ENCODE measurements around the gene OPHN1. TPM values are rescaled to one million over a fixed set of nuclear protein-coding genes. Genes with fewer than 3 reads are reported as not detected.

The OPHN1 gene
- total RNA-seq, 1 experiment from 2014 or later = 4.0 TPM

DNA sequence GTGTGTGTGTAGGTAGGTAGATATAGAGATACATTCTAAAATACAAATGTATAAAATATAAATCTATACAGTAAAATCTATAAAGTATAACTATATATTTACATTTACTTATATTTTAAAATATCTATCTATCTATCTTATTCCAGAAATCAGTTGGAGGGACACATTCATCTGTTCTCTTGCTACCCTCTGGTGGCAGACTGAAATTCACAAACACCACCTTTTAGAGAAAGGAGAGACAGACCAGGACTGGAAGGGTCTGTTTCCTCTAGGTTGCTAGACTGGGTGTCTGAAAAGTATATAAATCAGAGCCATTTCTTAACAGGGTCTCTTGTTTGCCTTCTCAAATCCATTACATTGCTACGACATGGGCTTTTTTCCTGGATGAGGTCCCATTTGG is 343.0 kb downstream of the OPHN1 start:
- Mint-ChIP-seq H3K4me3 (ENCODE audit: unreplicated experiment) (no peak overlapping the region), H3K4me1 (ENCODE audit: insufficient read depth, unreplicated experiment) (no peaks in the 10 kb centered on the region), H3K9me3 (ENCODE audit: unreplicated experiment) (no peaks in the 10 kb centered on the region), H3K36me3 (ENCODE audit: insufficient read depth, unreplicated experiment) (no peaks in the 10 kb centered on the region), H3K27me3 (ENCODE audit: insufficient read depth, unreplicated experiment) (no peaks in the 10 kb centered on the region), H3K27ac (ENCODE audit: low read depth, unreplicated experiment) (no peak overlapping the region)
- POLR2A ChIA-PET = no interaction called here
- TF ChIP-seq, protein P1, sequence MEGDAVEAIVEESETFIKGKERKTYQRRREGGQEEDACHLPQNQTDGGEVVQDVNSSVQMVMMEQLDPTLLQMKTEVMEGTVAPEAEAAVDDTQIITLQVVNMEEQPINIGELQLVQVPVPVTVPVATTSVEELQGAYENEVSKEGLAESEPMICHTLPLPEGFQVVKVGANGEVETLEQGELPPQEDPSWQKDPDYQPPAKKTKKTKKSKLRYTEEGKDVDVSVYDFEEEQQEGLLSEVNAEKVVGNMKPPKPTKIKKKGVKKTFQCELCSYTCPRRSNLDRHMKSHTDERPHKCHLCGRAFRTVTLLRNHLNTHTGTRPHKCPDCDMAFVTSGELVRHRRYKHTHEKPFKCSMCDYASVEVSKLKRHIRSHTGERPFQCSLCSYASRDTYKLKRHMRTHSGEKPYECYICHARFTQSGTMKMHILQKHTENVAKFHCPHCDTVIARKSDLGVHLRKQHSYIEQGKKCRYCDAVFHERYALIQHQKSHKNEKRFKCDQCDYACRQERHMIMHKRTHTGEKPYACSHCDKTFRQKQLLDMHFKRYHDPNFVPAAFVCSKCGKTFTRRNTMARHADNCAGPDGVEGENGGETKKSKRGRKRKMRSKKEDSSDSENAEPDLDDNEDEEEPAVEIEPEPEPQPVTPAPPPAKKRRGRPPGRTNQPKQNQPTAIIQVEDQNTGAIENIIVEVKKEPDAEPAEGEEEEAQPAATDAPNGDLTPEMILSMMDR (IDR thresholded peaks at IDR 0.05; ENCODE audit: unreplicated experiment) = no peak
- intact Hi-C loops (cut with micrococcal nuclease) = no loop called here
- BruUV-seq (replicated peaks) = no TSS peak
- CTCF ChIA-PET = interaction anchor here (1.0 kb wide), 1 partner anchor 1889 kb away, joined by 3 read pairs; no protein-coding TSS in a partner anchor
- DNase-seq (ENCODE audit: unreplicated experiment) = no peak

DNA sequence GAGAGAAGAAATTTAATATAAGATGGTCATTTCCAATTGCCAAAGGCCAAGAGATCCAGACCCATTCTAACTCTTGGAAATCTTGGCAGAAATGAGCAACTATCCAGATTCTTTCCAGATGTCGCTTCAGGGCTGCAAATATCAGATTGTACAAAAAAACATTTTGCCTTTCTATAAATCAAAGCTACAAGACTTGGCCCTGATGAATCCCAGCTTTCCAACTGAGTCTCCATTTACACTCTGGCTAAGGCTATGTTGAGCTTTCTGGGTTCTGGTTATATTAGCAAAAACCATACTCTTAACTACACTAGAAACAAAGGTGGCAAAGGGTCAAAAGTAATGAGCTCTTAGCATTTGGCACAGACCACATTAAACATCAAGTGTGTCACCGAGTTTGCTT is 345.8 kb downstream of the OPHN1 start:
- H3K27ac Mint-ChIP-seq (ENCODE audit: low read depth, unreplicated experiment) = no peak overlapping the region
- POLR2A ChIA-PET = no interaction called here
- BruUV-seq (replicated peaks) = no TSS peak
- H3K9me3 Mint-ChIP-seq (ENCODE audit: unreplicated experiment) = no peaks in the 10 kb centered on the region
- no peaks in the 10 kb centered on the region for H3K27me3 Mint-ChIP-seq (ENCODE audit: insufficient read depth, unreplicated experiment)
- intact Hi-C loops (cut with micrococcal nuclease) = no loop called here
- no peaks in the 10 kb centered on the region for H3K36me3 Mint-ChIP-seq (ENCODE audit: insufficient read depth, unreplicated experiment)
- TF ChIP-seq, protein P1 (IDR thresholded peaks at IDR 0.05; ENCODE audit: unreplicated experiment) = no peak
- CTCF ChIA-PET = interaction anchor here (0.6 kb wide), 1 partner anchor 408 kb away, joined by 3 read pairs; no protein-coding TSS in a partner anchor
- DNase-seq (ENCODE audit: unreplicated experiment) = no peak
- no peak overlapping the region for H3K4me3 Mint-ChIP-seq (ENCODE audit: unreplicated experiment)
- no peaks in the 10 kb centered on the region for H3K4me1 Mint-ChIP-seq (ENCODE audit: insufficient read depth, unreplicated experiment)

DNA sequence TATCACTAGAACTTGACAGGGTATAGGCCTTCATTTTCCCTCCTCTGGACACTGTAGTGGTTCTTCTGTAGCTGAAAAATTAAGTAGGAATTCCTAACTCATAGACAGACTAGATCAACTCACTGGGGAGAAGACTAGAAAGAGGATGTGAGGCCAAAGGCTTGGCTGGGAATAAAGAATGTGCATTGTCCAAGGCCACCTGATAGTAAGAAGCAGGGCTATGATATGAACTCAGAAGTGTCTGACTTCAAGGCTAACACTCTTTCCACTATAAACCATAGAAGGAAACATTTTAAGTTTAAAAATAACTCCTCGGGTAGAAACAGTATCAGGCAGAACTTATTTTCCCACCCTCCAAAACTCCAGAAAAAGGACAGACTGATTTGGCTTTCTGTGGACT is 346.6 kb downstream of the OPHN1 start:
- no peaks in the 10 kb centered on the region for H3K9me3 Mint-ChIP-seq (ENCODE audit: unreplicated experiment)
- ChIA-PET CTCF (no interaction called here), POLR2A (no interaction called here)
- H3K27me3 Mint-ChIP-seq (ENCODE audit: insufficient read depth, unreplicated experiment) = no peaks in the 10 kb centered on the region
- H3K27ac Mint-ChIP-seq (ENCODE audit: low read depth, unreplicated experiment) = no peak overlapping the region
- intact Hi-C loops (cut with micrococcal nuclease) = no loop called here
- DNase-seq (ENCODE audit: unreplicated experiment) = no peak
- TF ChIP-seq, protein P1 (IDR thresholded peaks at IDR 0.05; ENCODE audit: unreplicated experiment) = no peak
- H3K36me3 Mint-ChIP-seq (ENCODE audit: insufficient read depth, unreplicated experiment) = no peaks in the 10 kb centered on the region
- no peaks in the 10 kb centered on the region for H3K4me1 Mint-ChIP-seq (ENCODE audit: insufficient read depth, unreplicated experiment)
- no peak overlapping the region for H3K4me3 Mint-ChIP-seq (ENCODE audit: unreplicated experiment)
- no TSS peak for BruUV-seq (replicated peaks)

DNA sequence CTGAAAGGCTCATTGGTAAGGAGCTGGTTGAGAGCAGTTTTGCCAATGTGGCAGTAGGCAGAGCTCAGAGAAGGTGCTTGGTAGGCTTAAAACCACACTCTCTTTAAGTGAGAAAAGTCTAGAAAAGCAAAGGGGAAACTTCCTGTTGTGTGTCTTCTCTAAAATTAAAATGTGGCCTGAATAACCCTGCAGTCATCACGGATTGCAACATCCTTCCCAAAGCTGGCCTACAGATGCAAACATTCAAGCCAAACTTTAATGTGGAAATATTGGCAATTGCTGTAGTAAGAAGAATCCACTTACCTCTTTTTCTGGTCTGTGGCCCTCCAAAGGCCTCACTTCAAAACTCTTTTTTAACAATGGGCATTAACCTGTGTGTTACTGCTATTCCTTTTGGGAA is 348.5 kb downstream of the OPHN1 start:
- Mint-ChIP-seq H3K4me1 (ENCODE audit: insufficient read depth, unreplicated experiment) (peaks cover 6% of the 10 kb centered on the region), H3K36me3 (ENCODE audit: insufficient read depth, unreplicated experiment) (no peaks in the 10 kb centered on the region), H3K9me3 (ENCODE audit: unreplicated experiment) (peaks cover 5% of the 10 kb centered on the region), H3K27me3 (ENCODE audit: insufficient read depth, unreplicated experiment) (no peaks in the 10 kb centered on the region), H3K4me3 (ENCODE audit: unreplicated experiment) (no peak overlapping the region), H3K27ac (ENCODE audit: low read depth, unreplicated experiment) (no peak overlapping the region)
- intact Hi-C loops (cut with micrococcal nuclease) = no loop called here
- TF ChIP-seq, protein P1 (IDR thresholded peaks at IDR 0.05; ENCODE audit: unreplicated experiment) = no peak
- peak; percentile 27 for DNase-seq (ENCODE audit: unreplicated experiment)
- no TSS peak for BruUV-seq (replicated peaks)
- ChIA-PET POLR2A (interaction anchor here (0.6 kb wide), 1 partner anchor 784 kb away, joined by 4 read pairs; no protein-coding TSS in a partner anchor), CTCF (no interaction called here)
